ENCODE results near the gene SEC31B. TPM values are rescaled to one million over a fixed set of nuclear protein-coding genes. Genes with fewer than 3 reads are reported as not detected.

Gene SEC31B
- total RNA-seq, 5 donors from 2014 or later (not counting 1 experiment from before 2014, with no cell fraction given) = 47.6 to 80.6 (median 50.2) TPM

DNA sequence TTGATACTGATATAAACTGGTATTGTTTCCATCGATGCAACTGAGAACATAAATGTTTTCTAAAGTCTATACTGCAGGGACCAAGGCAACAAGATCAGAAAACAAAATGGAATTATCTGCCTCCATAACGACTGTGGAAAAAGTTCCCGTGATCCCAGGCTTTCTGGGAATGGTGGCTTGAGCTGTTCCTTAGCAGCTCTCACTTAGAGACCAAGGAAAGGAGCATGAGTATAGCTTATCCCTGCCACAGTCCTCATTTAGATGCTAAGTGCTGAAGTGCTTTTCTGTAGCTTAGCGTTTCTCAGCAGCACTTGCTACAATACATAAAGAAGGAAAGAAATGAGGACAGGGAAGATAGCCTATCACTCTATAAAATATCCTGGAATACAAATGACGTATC is 51.3 kb downstream of the SEC31B start:
- no peaks in the 10 kb centered on the region for H3K36me3 Mint-ChIP-seq
- DNase-seq (no peak), ATAC-seq (replicated peaks in 1 of 4) (no peak)
- no peak overlapping the region for H3K4me3 Mint-ChIP-seq
- Histone ChIP-seq H3K4me3 (ENCODE audit: control insufficient read depth in 1 of 2, extremely low read depth in 1 of 2, low read length in 1 of 2) (no peak overlapping the region), H3K27me3 (replicated peaks in 1 of 2; ENCODE audit: control insufficient read depth in 2 of 2, extremely low read depth in 1 of 2, insufficient read depth in 2 of 2, low read length in 1 of 2) (no peaks in the 10 kb centered on the region), H3K4me1 (ENCODE audit: control insufficient read depth in 1 of 2, extremely low read depth in 1 of 2, insufficient read depth in 2 of 2, low read length in 2 of 2) (no peaks in the 10 kb centered on the region), H3K27ac (ENCODE audit: low read length) (no peak overlapping the region), H3K36me3 (ENCODE audit: control insufficient read depth in 2 of 2, extremely low read depth in 1 of 2, insufficient read depth in 1 of 2, low read length in 1 of 2) (no peaks in the 10 kb centered on the region), H3K9me3 (no peaks in the 10 kb centered on the region)
- ChIA-PET POLR2A (no interaction called here), CTCF (interaction anchor here (0.5 to 1.5 kb wide), 3 partner anchors 16 to 846 kb away, joined by 3 to 4 read pairs (median 3); no protein-coding TSS in a partner anchor)
- H3K9me3 Mint-ChIP-seq = no peaks in the 10 kb centered on the region
- H3K27ac Mint-ChIP-seq = no peak overlapping the region
- H3K27me3 Mint-ChIP-seq = peaks cover 0 to 8% of the 10 kb centered on the region in 2 donors
- no CpG with 5 or more reads among the region's 5 CpGs for WGBS (ENCODE audit: insufficient coverage)
- no peaks in the 10 kb centered on the region for H3K4me1 Mint-ChIP-seq

DNA sequence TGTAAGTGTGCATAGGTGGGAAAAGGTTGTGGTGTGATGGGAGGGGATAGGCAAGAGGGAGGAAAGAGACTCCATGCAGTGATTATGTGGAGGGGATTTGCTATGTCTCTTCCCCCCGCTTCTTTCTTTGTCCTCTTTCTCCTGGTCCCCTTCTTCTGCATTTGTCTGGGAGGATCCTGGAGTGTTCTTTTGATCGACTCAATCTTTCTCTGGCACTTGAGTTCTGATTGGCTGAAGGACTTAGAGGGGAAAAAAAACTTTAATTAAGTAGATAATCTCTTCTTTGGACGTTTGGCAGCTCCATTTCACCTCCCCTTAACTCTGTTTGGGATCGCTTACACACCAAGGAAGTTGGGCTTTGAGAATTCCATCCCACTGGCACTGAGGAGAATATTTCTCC is 57.0 kb downstream of the SEC31B start, which contains the start of gene WNT8B:
TSS of gene WNT8B (plus strand) at position 301 of the 400 bp plus-strand sequence. CDS start 160 bp downstream, outside the sequence.
- Histone ChIP-seq H3K4me1 (ENCODE audit: control insufficient read depth in 1 of 2, extremely low read depth in 1 of 2, insufficient read depth in 2 of 2, low read length in 2 of 2) (no peaks in the 10 kb centered on the region), H3K36me3 (ENCODE audit: control insufficient read depth in 2 of 2, extremely low read depth in 1 of 2, insufficient read depth in 1 of 2, low read length in 1 of 2) (no peaks in the 10 kb centered on the region), H3K27me3 (replicated peaks in 1 of 2; ENCODE audit: control insufficient read depth in 2 of 2, extremely low read depth in 1 of 2, insufficient read depth in 2 of 2, low read length in 1 of 2) (no peaks in the 10 kb centered on the region), H3K4me3 (ENCODE audit: control insufficient read depth in 1 of 2, extremely low read depth in 1 of 2, low read length in 1 of 2) (no peak within 1 kb of the TSS), H3K9me3 (no peaks in the 10 kb centered on the region), H3K27ac (ENCODE audit: low read length) (no peak within 1 kb of the TSS)
- Mint-ChIP-seq H3K27me3 (no peaks in the 10 kb centered on the region), H3K4me3 (no peak within 1 kb of the TSS), H3K27ac (no peak within 1 kb of the TSS), H3K4me1 (no peaks in the 10 kb centered on the region), H3K36me3 (no peaks in the 10 kb centered on the region), H3K9me3 (no peaks in the 10 kb centered on the region)
- ATAC-seq (replicated peaks in 1 of 4) (no peak), DNase-seq (no peak)
- WGBS (ENCODE audit: insufficient coverage) = 50% methylated on average over 2 of the region's 4 CpGs
- ChIA-PET POLR2A (no interaction called here), CTCF (no interaction called here)

DNA sequence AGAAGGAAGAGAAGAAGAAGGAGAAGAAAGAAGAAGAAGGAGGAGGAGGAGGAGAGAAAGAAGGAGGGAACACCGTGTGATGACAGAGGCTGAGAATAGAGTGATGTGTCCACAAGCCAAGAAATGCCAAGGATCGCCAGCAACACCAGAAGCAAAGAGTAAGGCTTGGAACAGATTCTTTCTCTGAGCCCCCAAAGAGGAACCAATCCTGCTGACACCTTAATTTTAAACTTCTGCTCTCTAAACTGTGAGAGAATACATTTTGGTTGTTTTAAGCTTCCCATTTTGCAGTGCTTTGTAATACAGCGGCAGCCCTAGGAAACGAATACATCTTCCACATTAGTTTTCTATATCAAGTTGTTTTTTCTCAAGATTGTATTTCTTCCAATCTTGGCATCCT is 70.7 kb downstream of the SEC31B start:
- H3K27me3 Mint-ChIP-seq = peaks cover 0 to 5% of the 10 kb centered on the region in 2 donors
- H3K27ac Mint-ChIP-seq = no peak overlapping the region
- WGBS (ENCODE audit: insufficient coverage) = 57% methylated on average over 1 of the region's 4 CpGs
- H3K4me1 Mint-ChIP-seq = no peaks in the 10 kb centered on the region
- Histone ChIP-seq H3K4me1 (ENCODE audit: control insufficient read depth in 1 of 2, extremely low read depth in 1 of 2, insufficient read depth in 2 of 2, low read length in 2 of 2) (no peaks in the 10 kb centered on the region), H3K36me3 (ENCODE audit: control insufficient read depth in 2 of 2, extremely low read depth in 1 of 2, insufficient read depth in 1 of 2, low read length in 1 of 2) (no peaks in the 10 kb centered on the region), H3K27ac (ENCODE audit: low read length) (no peak overlapping the region), H3K27me3 (replicated peaks in 1 of 2; ENCODE audit: control insufficient read depth in 2 of 2, extremely low read depth in 1 of 2, insufficient read depth in 2 of 2, low read length in 1 of 2) (peaks cover 0 to 13% of the 10 kb centered on the region in 2 experiments), H3K4me3 (ENCODE audit: control insufficient read depth in 1 of 2, extremely low read depth in 1 of 2, low read length in 1 of 2) (no peak overlapping the region), H3K9me3 (no peaks in the 10 kb centered on the region)
- ATAC-seq (replicated peaks in 1 of 4) (no peak), DNase-seq (no peak)
- H3K36me3 Mint-ChIP-seq = no peaks in the 10 kb centered on the region
- H3K4me3 Mint-ChIP-seq = no peak overlapping the region
- CTCF ChIA-PET = interaction anchor here (0.6 to 1.7 kb wide), 2 partner anchors 11 to 111 kb away, joined by 3 to 4 read pairs; no protein-coding TSS in a partner anchor
- POLR2A ChIA-PET = no interaction called here
- H3K9me3 Mint-ChIP-seq = no peaks in the 10 kb centered on the region

DNA sequence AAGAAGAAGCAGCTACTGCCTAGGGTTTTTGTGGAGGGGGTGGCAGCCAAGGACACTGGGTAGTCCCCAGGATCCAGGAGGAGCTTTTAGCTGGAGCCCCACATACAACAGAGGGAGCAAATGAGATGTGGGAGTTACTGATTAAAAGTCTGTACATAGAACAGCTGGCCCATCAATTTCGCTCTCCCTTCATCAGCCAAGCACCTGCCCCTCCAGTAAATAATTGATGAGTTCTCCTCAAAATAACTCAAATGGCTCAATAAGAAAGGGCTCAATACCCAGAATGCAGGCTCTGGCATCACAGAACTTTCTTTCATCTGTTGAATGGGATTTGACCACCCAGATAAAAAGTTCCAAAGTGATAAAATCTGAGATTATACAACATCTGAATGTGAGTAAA is 72.0 kb downstream of the SEC31B start:
- no peaks in the 10 kb centered on the region for H3K36me3 Mint-ChIP-seq
- Histone ChIP-seq H3K9me3 (no peaks in the 10 kb centered on the region), H3K36me3 (ENCODE audit: control insufficient read depth in 2 of 2, extremely low read depth in 1 of 2, insufficient read depth in 1 of 2, low read length in 1 of 2) (no peaks in the 10 kb centered on the region), H3K27me3 (replicated peaks in 1 of 2; ENCODE audit: control insufficient read depth in 2 of 2, extremely low read depth in 1 of 2, insufficient read depth in 2 of 2, low read length in 1 of 2) (peaks cover 0 to 6% of the 10 kb centered on the region in 2 experiments), H3K4me3 (ENCODE audit: control insufficient read depth in 1 of 2, extremely low read depth in 1 of 2, low read length in 1 of 2) (no peak overlapping the region), H3K27ac (ENCODE audit: low read length) (no peak overlapping the region), H3K4me1 (ENCODE audit: control insufficient read depth in 1 of 2, extremely low read depth in 1 of 2, insufficient read depth in 2 of 2, low read length in 2 of 2) (no peaks in the 10 kb centered on the region)
- no CpG with 5 or more reads among the region's 1 CpG for WGBS (ENCODE audit: insufficient coverage)
- POLR2A ChIA-PET = no interaction called here
- DNase-seq (no peak), ATAC-seq (replicated peaks in 1 of 4) (no peak)
- no peaks in the 10 kb centered on the region for H3K4me1 Mint-ChIP-seq
- H3K27ac Mint-ChIP-seq = no peak overlapping the region
- no peaks in the 10 kb centered on the region for H3K9me3 Mint-ChIP-seq
- CTCF ChIA-PET = interaction anchor here in 1 of 2 donors (0.6 kb wide), 1 partner anchor 38 kb away, joined by 3 read pairs; no protein-coding TSS in a partner anchor
- H3K27me3 Mint-ChIP-seq = peaks cover 0 to 5% of the 10 kb centered on the region in 2 donors
- no peak overlapping the region for H3K4me3 Mint-ChIP-seq

DNA sequence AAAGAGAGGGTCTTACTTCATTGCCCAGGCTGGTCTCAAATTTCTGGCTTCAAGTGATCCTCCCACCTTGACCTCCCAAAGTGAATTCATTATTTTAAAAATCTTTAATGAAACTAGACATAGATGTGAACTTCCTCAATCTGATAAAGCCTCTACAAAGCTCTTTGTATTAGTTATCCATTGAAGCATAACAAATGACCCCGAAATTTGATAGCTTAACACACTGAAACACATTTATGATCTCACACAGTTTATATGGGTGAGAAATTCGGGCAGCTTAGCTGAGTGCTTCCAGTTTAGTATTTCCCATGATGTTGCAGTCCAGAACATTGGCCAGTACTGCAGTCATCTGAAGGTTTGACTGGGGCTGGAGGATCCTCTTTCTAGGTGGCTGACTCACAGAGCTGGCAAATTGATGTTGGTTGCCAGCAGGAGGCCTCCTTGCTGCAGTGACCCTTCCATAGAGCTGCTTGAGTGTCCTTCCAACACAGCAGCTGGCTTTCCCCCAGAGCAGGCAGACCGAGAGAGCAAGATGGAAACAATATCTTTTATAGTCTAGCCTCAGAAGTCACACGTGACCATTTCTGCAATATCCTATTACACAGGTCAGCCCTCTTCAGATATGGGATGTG is 73.4 kb downstream of the SEC31B start:
- Mint-ChIP-seq H3K4me3 (no peak overlapping the region), H3K4me1 (no peaks in the 10 kb centered on the region), H3K9me3 (no peaks in the 10 kb centered on the region), H3K27ac (no peak overlapping the region), H3K36me3 (no peaks in the 10 kb centered on the region), H3K27me3 (no peaks in the 10 kb centered on the region)
- CTCF ChIA-PET = no interaction called here
- no peaks in the 10 kb centered on the region for H3K4me1 ChIP-seq (ENCODE audit: control insufficient read depth in 1 of 2, extremely low read depth in 1 of 2, insufficient read depth in 2 of 2, low read length in 2 of 2)
- H3K9me3 ChIP-seq = no peaks in the 10 kb centered on the region
- ATAC-seq (replicated peaks in 1 of 4) (no peak), DNase-seq (no peak)
- no CpG with 5 or more reads among the region's 4 CpGs for WGBS (ENCODE audit: insufficient coverage)
- H3K27me3 ChIP-seq (replicated peaks in 1 of 2; ENCODE audit: control insufficient read depth in 2 of 2, extremely low read depth in 1 of 2, insufficient read depth in 2 of 2, low read length in 1 of 2) = peaks cover 0 to 5% of the 10 kb centered on the region in 2 experiments
- POLR2A ChIA-PET = no interaction called here
- no peak overlapping the region for H3K4me3 ChIP-seq (ENCODE audit: control insufficient read depth in 1 of 2, extremely low read depth in 1 of 2, low read length in 1 of 2)
- H3K36me3 ChIP-seq (ENCODE audit: control insufficient read depth in 2 of 2, extremely low read depth in 1 of 2, insufficient read depth in 1 of 2, low read length in 1 of 2) = no peaks in the 10 kb centered on the region
- H3K27ac ChIP-seq (ENCODE audit: low read length) = no peak overlapping the region

DNA sequence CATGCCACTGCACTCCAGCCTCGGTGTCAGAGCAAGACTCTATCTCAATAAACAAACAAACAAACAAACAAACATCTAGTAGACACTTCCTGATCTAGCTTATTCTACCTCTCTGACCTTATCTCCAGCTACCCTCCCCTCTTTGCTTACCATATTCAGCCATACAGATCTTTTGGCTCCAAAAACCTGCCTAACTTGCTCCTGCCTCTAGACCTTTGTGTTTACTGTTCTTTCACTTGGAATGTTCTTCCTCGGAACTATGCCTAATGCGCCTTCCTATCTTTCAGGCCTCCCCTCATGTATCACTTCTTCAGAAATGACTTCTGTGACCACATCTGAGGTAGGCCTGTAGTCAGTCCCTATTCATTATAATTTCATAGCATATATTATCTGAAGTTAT is 77.1 kb downstream of the SEC31B start:
- H3K27ac Mint-ChIP-seq = no peak overlapping the region
- no peak overlapping the region for H3K4me3 Mint-ChIP-seq
- Histone ChIP-seq H3K4me3 (ENCODE audit: control insufficient read depth in 1 of 2, extremely low read depth in 1 of 2, low read length in 1 of 2) (no peak overlapping the region), H3K4me1 (ENCODE audit: control insufficient read depth in 1 of 2, extremely low read depth in 1 of 2, insufficient read depth in 2 of 2, low read length in 2 of 2) (no peaks in the 10 kb centered on the region), H3K27ac (ENCODE audit: low read length) (no peak overlapping the region), H3K27me3 (replicated peaks in 1 of 2; ENCODE audit: control insufficient read depth in 2 of 2, extremely low read depth in 1 of 2, insufficient read depth in 2 of 2, low read length in 1 of 2) (peaks cover 0 to 2% of the 10 kb centered on the region in 2 experiments), H3K9me3 (no peaks in the 10 kb centered on the region), H3K36me3 (ENCODE audit: control insufficient read depth in 2 of 2, extremely low read depth in 1 of 2, insufficient read depth in 1 of 2, low read length in 1 of 2) (no peaks in the 10 kb centered on the region)
- H3K36me3 Mint-ChIP-seq = no peaks in the 10 kb centered on the region
- no peaks in the 10 kb centered on the region for H3K4me1 Mint-ChIP-seq
- no peak for ATAC-seq (replicated peaks in 1 of 4)
- ChIA-PET CTCF (interaction anchor here in 1 of 2 donors (0.7 kb wide), 1 partner anchor 439 kb away, joined by 3 read pairs; no protein-coding TSS in a partner anchor), POLR2A (no interaction called here)
- H3K9me3 Mint-ChIP-seq = no peaks in the 10 kb centered on the region
- no peak for DNase-seq
- 85% methylated on average over 3 of the region's 3 CpGs for WGBS (ENCODE audit: insufficient coverage)
- no peaks in the 10 kb centered on the region for H3K27me3 Mint-ChIP-seq
